Measurements from ENCODE around the gene KCNJ12. TPM values are rescaled to one million over a fixed set of nuclear protein-coding genes. Genes with fewer than 3 reads are reported as not detected.

KCNJ12 gene
- total RNA-seq, 1 experiment from 2014 or later = 5.8 TPM

- TF ChIP-seq MAX (IDR thresholded peaks at IDR 0.05) (no peak; the same call in 1 of the 2 replicates), POLR2AphosphoS5 (IDR thresholded peaks at IDR 0.05; ENCODE audit: low read depth, low read length) (no peak)
Measured at GRCh38 chr17:21457051-21458026, 81.2 kb downstream of the KCNJ12 start (continued).

GRCh38 chr17:21458054-21458453, 81.9 kb downstream of the KCNJ12 start:
- Histone ChIP-seq H3K9me2 (ENCODE audit: insufficient read depth) (no peaks in the 10 kb centered on the region), H4K20me1 (ENCODE audit: insufficient read depth) (no peaks in the 10 kb centered on the region), H3K9me3 (ENCODE audit: control insufficient read depth in 1 of 2, insufficient read depth in 1 of 2, low read depth in 1 of 2, low read length in 2 of 2) (no peaks in the 10 kb centered on the region), H3K27me3 (ENCODE audit: insufficient read depth, low read length) (0 out of 2 replicates have a peak, but pooled peaks cover 5% of the 10 kb centered on the region), H3K27ac (ENCODE audit: low read depth, low read length) (no peak overlapping the region), H3K36me3 (ENCODE audit: control insufficient read depth in 1 of 2, insufficient read depth in 2 of 2, low read length in 2 of 2) (no peaks in the 10 kb centered on the region), H3K4me2 (ENCODE audit: low read length) (no peak overlapping the region), H3K4me1 (ENCODE audit: control insufficient read depth in 1 of 2, insufficient read depth in 2 of 2, low read length in 2 of 2) (peaks cover 4 to 13% of the 10 kb centered on the region in 2 experiments; a peak in 3 of 4 replicates), H3K79me2 (ENCODE audit: insufficient read depth, low read length) (no peaks in the 10 kb centered on the region), H3K9ac (ENCODE audit: low read length) (no peak overlapping the region), H3K4me3 (replicated peaks in 1 of 2; ENCODE audit: low read depth in 1 of 2, low read length in 2 of 2) (no peak overlapping the region), H2AFZ (ENCODE audit: low read depth, low read length, poor library complexity, severe bottlenecking) (no peak overlapping the region)
- DNase-seq (ENCODE audit: low read depth, low spot score) (no peak), ATAC-seq (no peak)
- intact Hi-C loops (cut with micrococcal nuclease) = loop anchor here (10.0 kb wide), 1 partner anchor 173 kb away; the partner anchor contains the start of gene MAP2K3
- ChIA-PET POLR2A (no interaction called here), RAD21 (ENCODE audit: low non-redundant PET in 1 of 2, low total read pairs in 2 of 2, uncharacterized antibody in 2 of 2, unreplicated experiment in 2 of 2) (interaction anchor here in 1 of 2 experiments (1.8 kb wide), 1 partner anchor 53 kb away, joined by 10 read pairs; no protein-coding TSS in a partner anchor), CTCF (interaction anchor here (1.0 to 1.8 kb wide), 5 partner anchors 23 to 415 kb away, joined by 4 to 51 read pairs (median 5); partner anchors contain the start of gene USP22)
- no TSS peak for BruUV-seq (replicated peaks)
- no peak for TF ChIP-seq CEBPB (IDR thresholded peaks at IDR 0.05; ENCODE audit: low read depth)
- no peak for TF ChIP-seq SIN3A (IDR thresholded peaks at IDR 0.05; ENCODE audit: low read depth)
- no peak for TF ChIP-seq EGR1 (IDR thresholded peaks at IDR 0.05; ENCODE audit: low read depth)
- TF ChIP-seq ZNF274 (IDR thresholded peaks at IDR 0.05; ENCODE audit: low read depth, low read length) = no peak
- TF ChIP-seq ZBTB33 (IDR thresholded peaks at IDR 0.05; ENCODE audit: extremely low read depth, insufficient replicate concordance, low read length) = no peak
- no peak for TF ChIP-seq EZH2 (IDR thresholded peaks at IDR 0.05)
- no peak for TF ChIP-seq SP1 (IDR thresholded peaks at IDR 0.05; ENCODE audit: low read depth)
- no peak for TF ChIP-seq SRF (IDR thresholded peaks at IDR 0.05; ENCODE audit: low read depth)
- no peak for TF ChIP-seq ZFX (IDR thresholded peaks at IDR 0.05)
- TF ChIP-seq POLR2A (IDR thresholded peaks at IDR 0.05; ENCODE audit: borderline replicate concordance, extremely low read depth, insufficient read depth, insufficient read length) = no peak
- TF ChIP-seq FOSL1 (IDR thresholded peaks at IDR 0.05; ENCODE audit: low read depth) = no peak
- no peak for TF ChIP-seq REST (IDR thresholded peaks at IDR 0.05; ENCODE audit: low read depth)
- no peak for TF ChIP-seq ATF3 (IDR thresholded peaks at IDR 0.05)
- no peak for TF ChIP-seq TCF7L2 (IDR thresholded peaks at IDR 0.05; ENCODE audit: borderline replicate concordance, extremely low read depth, insufficient read depth, insufficient read length)
- no peak for TF ChIP-seq EZH2phosphoT487 (IDR thresholded peaks at IDR 0.05; ENCODE audit: borderline replicate concordance)
- TF ChIP-seq JUND (IDR thresholded peaks at IDR 0.05) = no peak

Measured in HCT116 (cell line).